NCI-H2196 treated with DMSO at 0.1 percent for 48 hours (cell line): ENCODE data around the gene SEC14L6.
"Not testable (repeated sequence)": the region's sequence is repeated elsewhere in the genome, so short reads cannot be mapped to it uniquely, and the experiment has no call there.

Experiments
- DNase-seq: peaks from one replicate; lab custom pipeline; 2025; ENCODE audit not compliant: unreplicated experiment; lab: John Stamatoyannopoulos, UW

Gene SEC14L6

GRCh38 chr22:30567277-30567676 is 20.7 kb upstream of the SEC14L6 start:
- not testable (repeated sequence) for DNase-seq

GRCh38 chr22:30566125-30566524 is 19.6 kb upstream of the SEC14L6 start:
- DNase-seq: no peak

GRCh38 chr22:30565341-30565740 is 18.8 kb upstream of the SEC14L6 start:
- no peak for DNase-seq

GRCh38 chr22:30564761-30565119 is 18.2 kb upstream of the SEC14L6 start:
- no peak for DNase-seq

- DNase-seq: no peak
These were observed 17.7 kb upstream of the SEC14L6 start for GRCh38 chr22:30564045-30564760.

GRCh38 chr22:30562366-30562765 is 15.8 kb upstream of the SEC14L6 start:
- DNase-seq: no peak

GRCh38 chr22:30561402-30562189 is 15.1 kb upstream of the SEC14L6 start:
- no peak for DNase-seq

GRCh38 chr22:30560643-30561202 is 14.2 kb upstream of the SEC14L6 start:
- not testable (repeated sequence) for DNase-seq

GRCh38 chr22:30559889-30560288 is 13.3 kb upstream of the SEC14L6 start:
- no peak for DNase-seq

GRCh38 chr22:30557243-30557642 is 10.7 kb upstream of the SEC14L6 start:
- no peak for DNase-seq

GRCh38 chr22:30556388-30556787 is 9.8 kb upstream of the SEC14L6 start:
- DNase-seq: no peak

- no peak for DNase-seq
These were observed 9.0 kb upstream of the SEC14L6 start for GRCh38 chr22:30555282-30556210.

- DNase-seq: no peak
These were observed 7.4 kb upstream of the SEC14L6 start for GRCh38 chr22:30553971-30554370.

- DNase-seq: no peak
These were observed 6.2 kb upstream of the SEC14L6 start for GRCh38 chr22:30552719-30553118.

GRCh38 chr22:30551813-30552212 is 5.3 kb upstream of the SEC14L6 start:
- not testable (repeated sequence) for DNase-seq

- DNase-seq: no peak
These were observed 647 bp upstream of the SEC14L6 start for GRCh38 chr22:30547188-30547587.

GRCh38 chr22:30542811-30543188 is 3.7 kb downstream of the SEC14L6 start:
- no peak for DNase-seq

GRCh38 chr22:30541961-30542810 is 4.4 kb downstream of the SEC14L6 start:
- no peak for DNase-seq

GRCh38 chr22:30541511-30541910 is 5.0 kb downstream of the SEC14L6 start:
- not testable (repeated sequence) for DNase-seq

- DNase-seq: no peak
These were observed 7.2 kb downstream of the SEC14L6 start for GRCh38 chr22:30539368-30539767.
